Activated CD8-positive, alpha-beta T cell treated with anti-CD3 and anti-CD28 coated beads for 36 hours (primary cell): Measurements from ENCODE around the gene TMC5. TPM values are rescaled to one million over a fixed set of nuclear protein-coding genes. Genes with fewer than 3 reads are reported as not detected.

Source experiments
- ATAC-seq: fragments of 200-7000 bp; cut with Tn5 transposase; one replicate; pipeline ENCODE4 v1.10.0; 2021; ENCODE audit warnings: mild to moderate bottlenecking, moderate library complexity
- CTCF ChIA-PET: fragments of 350-600 bp; sonication (Branson Sonifier 250); formaldehyde crosslinking; loops from one replicate; lab custom pipeline; 2021; ENCODE audit warnings: antibody characterized with exemption; lab: Charles Lee
- POLR2A ChIA-PET: fragments of 350-600 bp; sonication (Branson Sonifier 250); formaldehyde crosslinking; loops from one replicate; lab custom pipeline; 2021; ENCODE audit warnings: antibody characterized with exemption; lab: Charles Lee
- DNase-seq: peaks from one replicate; pipeline ENCODE4 v3.0.0-alpha.2; 2020
- H3K27ac Mint-ChIP-seq: one replicate; pipeline ENCODE4 v1.8.0; 2021; ENCODE audit warnings: mild to moderate bottlenecking, mixed read lengths
- H3K27me3 Mint-ChIP-seq: one replicate; pipeline ENCODE4 v1.8.0; 2021; ENCODE audit warnings: mixed read lengths
- H3K36me3 Mint-ChIP-seq: one replicate; pipeline ENCODE4 v1.8.0; 2021; ENCODE audit warnings: low read depth, mixed read lengths
- H3K4me1 Mint-ChIP-seq: one replicate; pipeline ENCODE4 v1.8.0; 2021; ENCODE audit warnings: low read depth, mixed read lengths
- H3K4me3 Mint-ChIP-seq: one replicate; pipeline ENCODE4 v1.8.0; 2021; ENCODE audit warnings: mild to moderate bottlenecking, moderate library complexity, mixed read lengths
- H3K9me3 Mint-ChIP-seq: one replicate; pipeline ENCODE4 v1.8.0; 2021; ENCODE audit warnings: mixed read lengths
- CTCF ChIP-seq: fragments of 200-600 bp; IDR thresholded peaks from one replicate; pipeline ENCODE4 v1.8.0; 2022; ENCODE audit warnings: antibody characterized with exemption, mild to moderate bottlenecking
- intact Hi-C: fragments of 100-400 bp; cut with micrococcal nuclease; formaldehyde crosslinking; loops from one replicate; pipeline ENCODE4 v1.10.0; 2022
- total RNA-seq, 2 experiments: library from RNA; stranded (reverse); gene quantifications; one replicate each; pipeline ENCODE4 v1.2.3, GENCODE V29; 2021

Gene TMC5
- total RNA-seq, 2 experiments from 2014 or later, result not detected

- DNase-seq, result no peak
- no peak overlapping the region for H3K4me3 Mint-ChIP-seq
- ATAC-seq, result no peak
- H3K9me3 Mint-ChIP-seq, result no peaks in the 10 kb centered on the region
- H3K4me1 Mint-ChIP-seq, result no peaks in the 10 kb centered on the region
- CTCF ChIA-PET, result interaction anchor here (0.8 kb wide), 1 partner anchor 21 kb away, joined by 3 read pairs; no protein-coding TSS in a partner anchor
- POLR2A ChIA-PET, result no interaction called here
- no peak for TF ChIP-seq CTCF
- peaks cover 5% of the 10 kb centered on the region for H3K27me3 Mint-ChIP-seq
- intact Hi-C loops, result no loop called here
- H3K27ac Mint-ChIP-seq, result no peak overlapping the region
- H3K36me3 Mint-ChIP-seq, result no peaks in the 10 kb centered on the region
Measured at GRCh38 chr16:19481296-19481695, 63.6 kb downstream of the TMC5 start.

DNA sequence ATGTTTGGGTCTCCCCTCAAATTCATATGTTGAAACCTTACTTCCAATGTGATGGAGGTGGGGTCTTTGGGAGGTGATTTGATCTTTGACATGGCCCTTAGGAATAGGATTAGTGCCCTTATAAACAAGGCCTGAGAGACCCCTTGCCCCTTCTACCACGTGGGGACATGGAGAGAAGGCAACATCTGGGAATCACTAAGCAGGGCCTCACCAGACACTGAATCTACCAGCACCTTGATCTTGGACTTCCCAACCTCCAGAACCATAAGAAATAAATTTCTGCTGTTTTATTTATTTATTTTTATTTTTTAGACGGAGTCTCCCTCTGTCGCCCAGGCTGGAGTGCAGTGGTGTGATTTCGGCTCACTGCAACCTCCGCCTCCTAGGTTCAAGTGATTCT lies 64.1 kb downstream of the TMC5 start:
- ATAC-seq (no peak), DNase-seq (no peak)
- Mint-ChIP-seq H3K27ac (no peak overlapping the region), H3K27me3 (peaks cover 5% of the 10 kb centered on the region), H3K4me1 (no peaks in the 10 kb centered on the region), H3K36me3 (no peaks in the 10 kb centered on the region), H3K4me3 (no peak overlapping the region), H3K9me3 (no peaks in the 10 kb centered on the region)
- TF ChIP-seq CTCF, result no peak
- CTCF ChIA-PET, result interaction anchor here (0.8 kb wide), 1 partner anchor 21 kb away, joined by 3 read pairs; no protein-coding TSS in a partner anchor
- POLR2A ChIA-PET, result no interaction called here
- intact Hi-C loops, result no loop called here

DNA sequence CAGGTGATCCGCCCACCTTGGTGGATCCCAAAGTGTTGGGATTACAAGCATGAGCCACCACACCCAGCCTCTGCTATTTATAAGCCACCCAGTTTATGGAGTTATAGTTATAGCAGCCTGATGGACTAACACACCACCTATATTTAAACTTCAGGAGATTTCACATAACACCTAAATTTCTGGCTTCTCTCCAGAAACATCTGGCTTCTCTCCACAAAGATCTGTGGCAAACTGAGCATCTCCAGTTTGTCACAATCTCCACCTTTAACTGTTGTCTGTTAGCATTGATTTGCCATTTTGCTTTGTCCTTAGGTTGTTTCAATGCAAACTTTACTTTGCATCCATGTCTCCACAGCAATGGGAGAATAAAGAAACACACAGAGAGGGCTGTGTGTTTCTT lies 64.6 kb downstream of the TMC5 start:
- H3K36me3 Mint-ChIP-seq, result no peaks in the 10 kb centered on the region
- intact Hi-C loops, result no loop called here
- H3K27me3 Mint-ChIP-seq, result peaks cover 5% of the 10 kb centered on the region
- H3K27ac Mint-ChIP-seq, result no peak overlapping the region
- ChIA-PET CTCF (interaction anchor here (0.9 kb wide), 1 partner anchor 20 kb away, joined by 6 read pairs; no protein-coding TSS in a partner anchor), POLR2A (no interaction called here)
- ATAC-seq (no peak), DNase-seq (no peak)
- H3K4me1 Mint-ChIP-seq, result no peaks in the 10 kb centered on the region
- no peak overlapping the region for H3K4me3 Mint-ChIP-seq
- TF ChIP-seq CTCF, result no peak
- H3K9me3 Mint-ChIP-seq, result no peaks in the 10 kb centered on the region

DNA sequence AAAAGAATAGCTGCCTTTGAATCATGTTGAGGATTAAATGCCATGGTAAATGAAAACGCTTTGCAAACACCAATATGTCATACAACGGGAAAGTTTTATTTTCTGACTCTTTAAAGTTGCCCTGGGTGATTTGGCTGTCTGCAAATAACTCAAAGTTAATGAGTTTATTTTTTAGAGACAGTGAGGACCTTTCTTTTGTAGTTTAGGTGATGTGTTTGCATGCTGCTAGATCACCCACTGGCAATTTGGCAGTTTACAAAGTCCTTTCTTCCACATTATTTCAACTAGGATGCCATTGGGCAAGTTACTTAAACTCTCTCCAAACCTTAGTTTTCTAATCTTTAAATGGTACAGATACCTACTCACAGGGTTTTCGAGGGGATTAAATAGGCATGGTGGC lies 66.4 kb downstream of the TMC5 start:
- peaks cover 4% of the 10 kb centered on the region for H3K27me3 Mint-ChIP-seq
- intact Hi-C loops, result no loop called here
- ATAC-seq, result no peak
- H3K36me3 Mint-ChIP-seq, result no peaks in the 10 kb centered on the region
- no peaks in the 10 kb centered on the region for H3K4me1 Mint-ChIP-seq
- H3K9me3 Mint-ChIP-seq, result no peaks in the 10 kb centered on the region
- H3K27ac Mint-ChIP-seq, result no peak overlapping the region
- no peak for TF ChIP-seq CTCF
- ChIA-PET POLR2A (no interaction called here), CTCF (no interaction called here)
- no peak for DNase-seq
- H3K4me3 Mint-ChIP-seq, result no peak overlapping the region

GRCh38 chr16:19485611-19486010 lies 67.9 kb downstream of the TMC5 start:
- peaks cover 2% of the 10 kb centered on the region for H3K27me3 Mint-ChIP-seq
- no peaks in the 10 kb centered on the region for H3K4me1 Mint-ChIP-seq
- intact Hi-C loops, result no loop called here
- H3K4me3 Mint-ChIP-seq, result no peak overlapping the region
- ATAC-seq (no peak), DNase-seq (no peak)
- ChIA-PET POLR2A (no interaction called here), CTCF (no interaction called here)
- H3K36me3 Mint-ChIP-seq, result no peaks in the 10 kb centered on the region
- H3K27ac Mint-ChIP-seq, result no peak overlapping the region
- H3K9me3 Mint-ChIP-seq, result no peaks in the 10 kb centered on the region
- no peak for TF ChIP-seq CTCF
